Stomach (tissue), 4 donors: ENCODE measurements around the gene PPCDC.

Experiments used
- EP300 ChIP-seq: sonication (generic); formaldehyde crosslinking; IDR thresholded peaks from one replicate; pipeline ENCODE4 v1.6.1; 2017; ENCODE audit warnings: antibody characterized with exemption
- POLR2A ChIP-seq, 4 donors: fragments of 450-650 bp; IDR thresholded peaks; one replicate each; pipeline ENCODE4 v1.6.1; 2016; ENCODE audit warnings: antibody characterized with exemption in 4 of 4, control low read depth in 2 of 4, mild to moderate bottlenecking in 1 of 4, moderate library complexity in 1 of 4
- POLR2AphosphoS5 ChIP-seq, 3 donors: sonication (generic); formaldehyde crosslinking; IDR thresholded peaks; one replicate each; pipeline ENCODE4 v1.6.1; 2016; ENCODE audit warnings: antibody characterized with exemption in 3 of 3
- TF ChIP-seq, protein P1 (sequence below), 7 experiments: fragments of 450-650 bp in 4 of 7; fragments of 200-600 bp in 3 of 7; sonication (generic) in 3 of 7; IDR thresholded peaks; one replicate each; pipeline ENCODE4 v1.5.1; 2016 to 2019; ENCODE audit warnings: antibody characterized with exemption in 7 of 7, control low read depth in 2 of 7, mild to moderate bottlenecking in 1 of 7

DNA sequence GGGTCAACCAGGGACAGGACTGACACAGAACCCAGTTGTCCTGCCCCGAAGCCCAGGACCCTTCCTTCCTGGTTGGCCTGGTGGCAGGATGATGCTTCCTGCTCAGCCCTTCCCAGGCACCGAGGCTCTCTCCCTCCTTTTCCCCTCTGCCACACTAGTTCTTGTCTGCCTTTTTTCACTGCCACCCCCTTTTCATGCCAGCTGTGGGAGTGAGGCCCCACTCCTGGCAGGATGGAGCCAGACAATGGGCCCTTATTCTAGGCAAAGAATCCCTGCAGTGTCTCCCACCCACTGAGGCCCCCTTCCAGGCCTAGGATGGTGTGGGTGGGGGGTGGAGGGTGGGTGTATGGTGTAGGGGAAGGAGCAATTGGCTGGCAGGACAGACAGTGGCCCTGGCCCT is 29.2 kb upstream of the PPCDC start:
- no peak for TF ChIP-seq POLR2A (IDR thresholded peaks at IDR 0.05)
- TF ChIP-seq, protein P1, sequence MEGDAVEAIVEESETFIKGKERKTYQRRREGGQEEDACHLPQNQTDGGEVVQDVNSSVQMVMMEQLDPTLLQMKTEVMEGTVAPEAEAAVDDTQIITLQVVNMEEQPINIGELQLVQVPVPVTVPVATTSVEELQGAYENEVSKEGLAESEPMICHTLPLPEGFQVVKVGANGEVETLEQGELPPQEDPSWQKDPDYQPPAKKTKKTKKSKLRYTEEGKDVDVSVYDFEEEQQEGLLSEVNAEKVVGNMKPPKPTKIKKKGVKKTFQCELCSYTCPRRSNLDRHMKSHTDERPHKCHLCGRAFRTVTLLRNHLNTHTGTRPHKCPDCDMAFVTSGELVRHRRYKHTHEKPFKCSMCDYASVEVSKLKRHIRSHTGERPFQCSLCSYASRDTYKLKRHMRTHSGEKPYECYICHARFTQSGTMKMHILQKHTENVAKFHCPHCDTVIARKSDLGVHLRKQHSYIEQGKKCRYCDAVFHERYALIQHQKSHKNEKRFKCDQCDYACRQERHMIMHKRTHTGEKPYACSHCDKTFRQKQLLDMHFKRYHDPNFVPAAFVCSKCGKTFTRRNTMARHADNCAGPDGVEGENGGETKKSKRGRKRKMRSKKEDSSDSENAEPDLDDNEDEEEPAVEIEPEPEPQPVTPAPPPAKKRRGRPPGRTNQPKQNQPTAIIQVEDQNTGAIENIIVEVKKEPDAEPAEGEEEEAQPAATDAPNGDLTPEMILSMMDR (IDR thresholded peaks at IDR 0.05), result no peak
- no peak for TF ChIP-seq POLR2AphosphoS5 (IDR thresholded peaks at IDR 0.05)
- no peak for TF ChIP-seq EP300
